Measurements from ENCODE around the gene ARL2. TPM values are rescaled to one million over a fixed set of nuclear protein-coding genes. Genes with fewer than 3 reads are reported as not detected.

ARL2 gene
- total RNA-seq, 1 experiment from 2014 or later: 107 TPM

DNA sequence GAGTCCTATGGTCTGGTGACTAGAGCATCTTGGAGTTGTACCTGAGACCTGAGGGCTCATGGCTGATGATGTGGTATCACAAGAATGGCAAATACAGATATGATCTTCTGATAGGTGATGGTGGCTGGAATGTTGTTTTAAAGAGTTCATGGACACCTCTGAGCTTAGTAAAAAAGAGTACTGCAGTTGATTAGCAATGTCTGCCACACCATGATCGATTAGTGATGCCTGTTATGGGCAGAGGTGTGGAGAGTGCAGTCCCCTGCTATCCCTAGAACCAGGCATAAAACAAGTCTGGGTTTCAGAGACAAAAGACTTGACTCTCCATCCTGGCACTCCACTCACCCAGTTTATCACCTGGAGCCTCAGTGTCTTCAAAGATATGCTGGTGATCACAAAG lies 15.8 kb upstream of the ARL2 start:
- Histone ChIP-seq H3F3A (ENCODE audit: low read length, unreplicated experiment) (no peaks in the 10 kb centered on the region), H3K4me3 (ENCODE audit: low read length) (no peak overlapping the region), H3K9ac (ENCODE audit: low read length) (no peak overlapping the region), H3K27ac (ENCODE audit: low read length) (no peak overlapping the region), H2AFZ (ENCODE audit: low read length) (no peak overlapping the region), H3K36me3 (ENCODE audit: low read depth, low read length) (no peaks in the 10 kb centered on the region), H3K4me1 (ENCODE audit: insufficient read depth, low read length) (no peaks in the 10 kb centered on the region), H3K4me2 (ENCODE audit: low read length) (no peak overlapping the region), H3K27me3 (ENCODE audit: low read length) (no peaks in the 10 kb centered on the region), H3K9me3 (ENCODE audit: low read length) (no peaks in the 10 kb centered on the region), H3K79me2 (ENCODE audit: low read length) (no peaks in the 10 kb centered on the region), H3K9me2 (replicated peaks; ENCODE audit: low read length) (no peaks in the 10 kb centered on the region), H4K20me1 (ENCODE audit: low read length) (no peaks in the 10 kb centered on the region)
- TF ChIP-seq EZH2phosphoT487 (IDR thresholded peaks at IDR 0.05; ENCODE audit: borderline replicate concordance, low read length): no peak
- TF ChIP-seq, protein P1, sequence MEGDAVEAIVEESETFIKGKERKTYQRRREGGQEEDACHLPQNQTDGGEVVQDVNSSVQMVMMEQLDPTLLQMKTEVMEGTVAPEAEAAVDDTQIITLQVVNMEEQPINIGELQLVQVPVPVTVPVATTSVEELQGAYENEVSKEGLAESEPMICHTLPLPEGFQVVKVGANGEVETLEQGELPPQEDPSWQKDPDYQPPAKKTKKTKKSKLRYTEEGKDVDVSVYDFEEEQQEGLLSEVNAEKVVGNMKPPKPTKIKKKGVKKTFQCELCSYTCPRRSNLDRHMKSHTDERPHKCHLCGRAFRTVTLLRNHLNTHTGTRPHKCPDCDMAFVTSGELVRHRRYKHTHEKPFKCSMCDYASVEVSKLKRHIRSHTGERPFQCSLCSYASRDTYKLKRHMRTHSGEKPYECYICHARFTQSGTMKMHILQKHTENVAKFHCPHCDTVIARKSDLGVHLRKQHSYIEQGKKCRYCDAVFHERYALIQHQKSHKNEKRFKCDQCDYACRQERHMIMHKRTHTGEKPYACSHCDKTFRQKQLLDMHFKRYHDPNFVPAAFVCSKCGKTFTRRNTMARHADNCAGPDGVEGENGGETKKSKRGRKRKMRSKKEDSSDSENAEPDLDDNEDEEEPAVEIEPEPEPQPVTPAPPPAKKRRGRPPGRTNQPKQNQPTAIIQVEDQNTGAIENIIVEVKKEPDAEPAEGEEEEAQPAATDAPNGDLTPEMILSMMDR (conservative IDR thresholded peaks at IDR 0.05; ENCODE audit: low read depth, low read length): no peak
- no peak for TF ChIP-seq EZH2 (IDR thresholded peaks at IDR 0.05; ENCODE audit: low read length, unreplicated experiment)
- peak; percentile 31 for DNase-seq
- no peak for ATAC-seq
- ChIA-PET CTCF (interaction anchor here (1.0 kb wide), 1 partner anchor 153 kb away, joined by 3 read pairs; no protein-coding TSS in a partner anchor), POLR2A (ENCODE audit: unreplicated experiment) (no interaction called here)
- BruUV-seq (replicated peaks): no TSS peak
- intact Hi-C loops (cut with micrococcal nuclease): no loop called here

DNA sequence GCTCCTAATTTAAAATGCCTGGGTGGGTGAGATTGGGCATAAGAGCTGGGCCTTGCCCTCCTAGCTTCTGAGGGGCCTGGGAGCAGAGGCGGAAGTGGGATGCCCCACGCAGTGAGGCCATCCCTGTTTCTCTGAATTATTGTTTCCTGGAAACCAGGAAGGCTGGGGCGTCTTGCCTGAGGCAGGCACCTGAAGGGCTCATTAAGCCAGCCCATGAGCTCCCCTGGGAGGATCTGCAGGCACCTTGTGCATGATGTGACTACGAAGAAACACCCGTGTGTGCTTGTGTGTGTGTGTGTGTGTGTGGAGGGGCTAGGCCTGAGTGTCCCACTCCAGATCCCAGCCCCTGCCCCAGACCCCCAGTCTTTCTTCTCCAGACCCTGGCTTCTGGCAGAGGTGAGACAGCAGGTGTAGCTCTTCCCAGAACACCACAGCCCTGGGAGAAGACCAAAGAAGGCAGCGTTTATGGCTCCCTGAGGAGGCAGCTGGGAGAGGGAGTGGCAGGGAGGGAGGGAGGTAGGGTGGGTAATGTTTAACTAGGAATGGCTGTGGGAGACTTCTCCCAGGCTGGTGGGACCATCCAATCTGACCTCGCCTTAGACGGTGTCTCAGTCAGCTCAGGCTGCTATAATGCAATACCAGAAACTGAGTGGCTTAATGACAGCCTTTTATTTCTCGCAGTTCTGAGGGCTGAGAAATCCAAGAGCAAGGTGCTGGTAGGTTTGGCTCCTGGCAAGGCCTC lies 15.1 kb upstream of the ARL2 start:
- Histone ChIP-seq H3K4me3 (ENCODE audit: low read length) (no peak overlapping the region), H3K9me3 (ENCODE audit: low read length) (no peaks in the 10 kb centered on the region), H3K27me3 (ENCODE audit: low read length) (no peaks in the 10 kb centered on the region), H3K79me2 (ENCODE audit: low read length) (no peaks in the 10 kb centered on the region), H4K20me1 (ENCODE audit: low read length) (no peaks in the 10 kb centered on the region), H3K36me3 (ENCODE audit: low read depth, low read length) (no peaks in the 10 kb centered on the region), H3K9ac (ENCODE audit: low read length) (no peak overlapping the region), H3K4me2 (ENCODE audit: low read length) (no peak overlapping the region), H3K4me1 (ENCODE audit: insufficient read depth, low read length) (no peaks in the 10 kb centered on the region), H3K9me2 (replicated peaks; ENCODE audit: low read length) (no peaks in the 10 kb centered on the region), H3K27ac (ENCODE audit: low read length) (no peak overlapping the region), H3F3A (ENCODE audit: low read length, unreplicated experiment) (no peaks in the 10 kb centered on the region), H2AFZ (ENCODE audit: low read length) (no peak overlapping the region)
- ATAC-seq: no peak
- POLR2A ChIA-PET (ENCODE audit: unreplicated experiment): no interaction called here
- TF ChIP-seq, protein P1 (conservative IDR thresholded peaks at IDR 0.05; ENCODE audit: low read depth, low read length): no peak
- TF ChIP-seq EZH2phosphoT487 (IDR thresholded peaks at IDR 0.05; ENCODE audit: borderline replicate concordance, low read length) (no peak), EZH2 (IDR thresholded peaks at IDR 0.05; ENCODE audit: low read length, unreplicated experiment) (no peak)
- intact Hi-C loops (cut with micrococcal nuclease): no loop called here
- CTCF ChIA-PET: interaction anchor here (0.6 to 1.0 kb wide), 2 partner anchors 62 to 154 kb away, joined by 3 to 4 read pairs; no protein-coding TSS in a partner anchor
- DNase-seq: no peak
- BruUV-seq (replicated peaks): no TSS peak

DNA sequence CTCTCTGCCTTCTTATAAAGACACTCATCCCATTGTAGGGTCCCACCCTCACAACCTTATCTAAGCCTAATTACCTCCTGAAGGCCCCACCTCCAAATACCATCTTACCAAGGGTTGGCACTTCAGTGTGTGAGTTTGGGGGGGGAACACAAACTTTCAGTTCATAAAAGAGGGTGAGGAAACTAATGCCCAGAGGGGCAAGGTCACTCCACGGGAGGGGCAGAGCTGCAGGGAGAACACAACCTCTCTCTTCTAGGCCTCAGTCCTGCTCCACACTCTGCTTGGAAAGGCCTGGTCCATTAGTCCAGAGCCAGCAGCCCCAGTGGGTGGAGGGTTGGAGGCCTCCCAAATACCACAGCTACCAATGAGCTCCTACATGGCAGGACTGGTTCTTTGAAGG lies 14.5 kb upstream of the ARL2 start:
- no TSS peak for BruUV-seq (replicated peaks)
- Histone ChIP-seq H3K4me3 (ENCODE audit: low read length) (no peak overlapping the region), H3K9ac (ENCODE audit: low read length) (no peak overlapping the region), H3K36me3 (ENCODE audit: low read depth, low read length) (no peaks in the 10 kb centered on the region), H3K79me2 (ENCODE audit: low read length) (no peaks in the 10 kb centered on the region), H3K4me2 (ENCODE audit: low read length) (no peak overlapping the region), H2AFZ (ENCODE audit: low read length) (no peak overlapping the region), H3K9me2 (replicated peaks; ENCODE audit: low read length) (no peaks in the 10 kb centered on the region), H3K27ac (ENCODE audit: low read length) (no peak overlapping the region), H3F3A (ENCODE audit: low read length, unreplicated experiment) (no peaks in the 10 kb centered on the region), H3K9me3 (ENCODE audit: low read length) (no peaks in the 10 kb centered on the region), H4K20me1 (ENCODE audit: low read length) (no peaks in the 10 kb centered on the region), H3K4me1 (ENCODE audit: insufficient read depth, low read length) (no peaks in the 10 kb centered on the region), H3K27me3 (ENCODE audit: low read length) (no peaks in the 10 kb centered on the region)
- POLR2A ChIA-PET (ENCODE audit: unreplicated experiment): no interaction called here
- DNase-seq: no peak
- CTCF ChIA-PET: no interaction called here
- ATAC-seq: no peak
- TF ChIP-seq EZH2 (IDR thresholded peaks at IDR 0.05; ENCODE audit: low read length, unreplicated experiment) (no peak), EZH2phosphoT487 (IDR thresholded peaks at IDR 0.05; ENCODE audit: borderline replicate concordance, low read length) (no peak)
- TF ChIP-seq, protein P1 (conservative IDR thresholded peaks at IDR 0.05; ENCODE audit: low read depth, low read length): no peak
- intact Hi-C loops (cut with micrococcal nuclease): no loop called here

Measured in PC-3 (cell line).